ENCODE measurements around the gene PAX1. TPM values are rescaled to one million over a fixed set of nuclear protein-coding genes. Genes with fewer than 3 reads are reported as not detected.

PAX1 gene
- under 0.01 TPM for total RNA-seq

DNA sequence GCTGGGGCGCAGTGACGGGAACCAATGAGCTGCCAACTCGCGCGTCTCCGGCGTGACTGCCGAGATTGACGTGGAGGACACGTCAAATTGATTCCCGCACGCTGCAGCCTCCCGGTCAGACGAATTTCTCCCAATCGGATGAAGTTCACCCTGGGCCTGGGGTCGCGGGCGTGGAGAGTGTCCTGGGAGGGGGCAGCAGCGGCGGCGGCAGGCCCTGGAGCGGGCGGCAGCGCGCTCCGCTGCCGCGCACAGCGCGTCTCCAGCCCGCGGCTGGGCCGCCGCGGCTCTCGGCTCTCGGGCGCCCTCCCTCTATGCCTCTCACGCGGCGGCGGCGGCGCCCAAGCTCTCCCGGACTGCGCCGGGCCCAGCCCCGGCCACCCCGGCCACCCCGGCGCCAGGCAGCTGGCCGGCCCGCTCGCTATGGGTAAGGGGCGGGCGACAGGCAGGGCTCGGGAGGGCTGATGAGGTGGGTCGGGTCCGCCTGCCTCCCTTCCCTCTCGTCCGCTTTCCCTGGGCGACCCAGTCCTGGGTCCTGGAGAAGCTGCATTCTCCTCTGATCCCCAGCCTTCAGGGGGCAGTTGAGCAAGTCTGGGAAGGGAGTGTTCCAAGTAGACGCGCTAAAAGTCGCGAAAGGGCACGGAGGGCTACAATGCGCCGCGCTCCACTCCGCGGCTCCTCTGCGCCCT is at the start of gene PAX1:
TSS of gene PAX1 (plus strand) at position 90 of the 686 bp plus-strand sequence. CDS start at position 139, 49 bp downstream.
- Histone ChIP-seq H3K27me3 (ENCODE audit: control insufficient read depth in 3 of 3, insufficient read depth in 3 of 3, low read length in 3 of 3) (peaks cover 70 to 89% (median 81%) of the 10 kb centered on the region in 3 donors), H3K36me3 (ENCODE audit: control insufficient read depth in 3 of 3, insufficient read depth in 3 of 3, low read length in 3 of 3) (no peaks in the 10 kb centered on the region), H3K4me3 (ENCODE audit: low read length in 3 of 3) (peak within 1 kb of the TSS in 2 of 3 donors; percentile 41 to 48), H3K9me3 (ENCODE audit: control insufficient read depth in 3 of 3, low read length in 3 of 3) (peaks cover 0 to 2% (median 0%) of the 10 kb centered on the region in 3 donors), H3K9ac (ENCODE audit: low read depth in 1 of 3, low read length in 3 of 3) (peak within 1 kb of the TSS in 1 of 3 donors; percentile 25), H3K27ac (ENCODE audit: low read depth, low read length) (no peak within 1 kb of the TSS), H3K4me1 (ENCODE audit: control insufficient read depth in 3 of 3, insufficient read depth in 3 of 3, low read length in 3 of 3) (peaks cover 5 to 14% (median 10%) of the 10 kb centered on the region in 3 donors)

GRCh38 chr20:21656308-21657067 is 49.0 kb upstream of the PAX1 start:
- Histone ChIP-seq H3K4me1 (ENCODE audit: control insufficient read depth in 3 of 3, insufficient read depth in 3 of 3, low read length in 3 of 3) (peaks cover 0 to 2% (median 0%) of the 10 kb centered on the region in 3 donors), H3K9ac (ENCODE audit: low read depth in 1 of 3, low read length in 3 of 3) (no peak overlapping the region), H3K27ac (ENCODE audit: low read depth, low read length) (no peak overlapping the region), H3K4me3 (ENCODE audit: low read length in 3 of 3) (no peak overlapping the region), H3K36me3 (ENCODE audit: control insufficient read depth in 3 of 3, insufficient read depth in 3 of 3, low read length in 3 of 3) (no peaks in the 10 kb centered on the region), H3K9me3 (ENCODE audit: control insufficient read depth in 3 of 3, low read length in 3 of 3) (no peaks in the 10 kb centered on the region), H3K27me3 (ENCODE audit: control insufficient read depth in 3 of 3, insufficient read depth in 3 of 3, low read length in 3 of 3) (peaks cover 0 to 4% (median 0%) of the 10 kb centered on the region in 3 donors)

DNA sequence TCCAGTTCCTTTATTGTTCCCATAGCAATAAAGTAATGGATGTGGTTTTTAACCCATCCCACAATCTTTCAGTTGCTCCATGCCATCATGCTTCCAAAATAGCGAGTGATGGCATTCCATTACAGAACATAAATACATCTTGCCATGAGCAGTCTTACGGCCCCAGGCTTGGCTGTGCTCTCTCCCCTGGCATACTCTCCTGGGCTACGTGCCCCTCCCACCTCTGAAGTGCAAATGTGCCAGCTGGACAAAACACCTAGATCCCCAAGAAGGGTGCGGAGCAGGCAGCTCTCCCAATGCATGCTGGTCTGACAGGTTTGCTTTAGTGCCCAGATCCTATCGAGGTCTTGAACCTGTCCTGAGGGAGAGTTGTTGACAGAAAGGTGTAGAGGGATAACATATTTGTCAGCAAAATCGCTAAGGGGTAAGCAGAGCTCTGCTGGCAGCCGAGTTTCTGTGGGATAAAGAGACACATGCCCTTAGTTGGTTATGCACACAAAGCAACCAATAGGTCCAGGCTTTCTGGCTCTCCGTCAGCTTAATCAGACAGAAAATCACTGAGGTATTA is 43.9 kb upstream of the PAX1 start:
- H3K27ac ChIP-seq (ENCODE audit: low read depth, low read length) = no peak overlapping the region
- H3K36me3 ChIP-seq (ENCODE audit: control insufficient read depth in 3 of 3, insufficient read depth in 3 of 3, low read length in 3 of 3) = no peaks in the 10 kb centered on the region

GRCh38 chr20:21663465-21663864 is 42.0 kb upstream of the PAX1 start:
- Histone ChIP-seq H3K27me3 (ENCODE audit: control insufficient read depth in 3 of 3, insufficient read depth in 3 of 3, low read length in 3 of 3) (peaks cover 0 to 2% (median 0%) of the 10 kb centered on the region in 3 donors), H3K4me3 (ENCODE audit: low read length in 3 of 3) (no peak overlapping the region), H3K9me3 (ENCODE audit: control insufficient read depth in 3 of 3, low read length in 3 of 3) (no peaks in the 10 kb centered on the region), H3K27ac (ENCODE audit: low read depth, low read length) (no peak overlapping the region), H3K4me1 (ENCODE audit: control insufficient read depth in 3 of 3, insufficient read depth in 3 of 3, low read length in 3 of 3) (peaks cover 0 to 2% (median 0%) of the 10 kb centered on the region in 3 donors), H3K36me3 (ENCODE audit: control insufficient read depth in 3 of 3, insufficient read depth in 3 of 3, low read length in 3 of 3) (no peaks in the 10 kb centered on the region), H3K9ac (ENCODE audit: low read depth in 1 of 3, low read length in 3 of 3) (no peak overlapping the region)

More for the DNA sequence above, 43.9 kb upstream of the PAX1 start:
- no peak overlapping the region for H3K9ac ChIP-seq (ENCODE audit: low read depth in 1 of 3, low read length in 3 of 3)
- peaks cover 0 to 2% (median 0%) of the 10 kb centered on the region in 3 donors for H3K4me1 ChIP-seq (ENCODE audit: control insufficient read depth in 3 of 3, insufficient read depth in 3 of 3, low read length in 3 of 3)
- H3K4me3 ChIP-seq (ENCODE audit: low read length in 3 of 3) = no peak overlapping the region
- peaks cover 0 to 2% (median 0%) of the 10 kb centered on the region in 3 donors for H3K27me3 ChIP-seq (ENCODE audit: control insufficient read depth in 3 of 3, insufficient read depth in 3 of 3, low read length in 3 of 3)
- no peaks in the 10 kb centered on the region for H3K9me3 ChIP-seq (ENCODE audit: control insufficient read depth in 3 of 3, low read length in 3 of 3)

- Histone ChIP-seq H3K27me3 (ENCODE audit: control insufficient read depth in 3 of 3, insufficient read depth in 3 of 3, low read length in 3 of 3) (peaks cover 0 to 5% (median 0%) of the 10 kb centered on the region in 3 donors), H3K9ac (ENCODE audit: low read depth in 1 of 3, low read length in 3 of 3) (no peak overlapping the region), H3K9me3 (ENCODE audit: control insufficient read depth in 3 of 3, low read length in 3 of 3) (no peaks in the 10 kb centered on the region), H3K4me3 (ENCODE audit: low read length in 3 of 3) (no peak overlapping the region), H3K36me3 (ENCODE audit: control insufficient read depth in 3 of 3, insufficient read depth in 3 of 3, low read length in 3 of 3) (no peaks in the 10 kb centered on the region), H3K27ac (ENCODE audit: low read depth, low read length) (no peak overlapping the region), H3K4me1 (ENCODE audit: control insufficient read depth in 3 of 3, insufficient read depth in 3 of 3, low read length in 3 of 3) (peaks cover 0 to 2% (median 0%) of the 10 kb centered on the region in 3 donors)
These were observed 39.6 kb upstream of the PAX1 start for GRCh38 chr20:21665687-21666446.

GRCh38 chr20:21670126-21670525 is 35.3 kb upstream of the PAX1 start:
- no peaks in the 10 kb centered on the region for H3K4me1 ChIP-seq (ENCODE audit: control insufficient read depth in 3 of 3, insufficient read depth in 3 of 3, low read length in 3 of 3)
- peaks cover 0 to 8% (median 6%) of the 10 kb centered on the region in 3 donors for H3K27me3 ChIP-seq (ENCODE audit: control insufficient read depth in 3 of 3, insufficient read depth in 3 of 3, low read length in 3 of 3)
- no peaks in the 10 kb centered on the region for H3K9me3 ChIP-seq (ENCODE audit: control insufficient read depth in 3 of 3, low read length in 3 of 3)
- H3K4me3 ChIP-seq (ENCODE audit: low read length in 3 of 3) = no peak overlapping the region
- H3K36me3 ChIP-seq (ENCODE audit: control insufficient read depth in 3 of 3, insufficient read depth in 3 of 3, low read length in 3 of 3) = no peaks in the 10 kb centered on the region
- H3K27ac ChIP-seq (ENCODE audit: low read depth, low read length) = no peak overlapping the region
- no peak overlapping the region for H3K9ac ChIP-seq (ENCODE audit: low read depth in 1 of 3, low read length in 3 of 3)

GRCh38 chr20:21670981-21671380 is 34.5 kb upstream of the PAX1 start:
- Histone ChIP-seq H3K9me3 (ENCODE audit: control insufficient read depth in 3 of 3, low read length in 3 of 3) (peaks cover 0 to 2% (median 0%) of the 10 kb centered on the region in 3 donors), H3K27me3 (ENCODE audit: control insufficient read depth in 3 of 3, insufficient read depth in 3 of 3, low read length in 3 of 3) (peaks cover 0 to 8% (median 6%) of the 10 kb centered on the region in 3 donors), H3K9ac (ENCODE audit: low read depth in 1 of 3, low read length in 3 of 3) (no peak overlapping the region), H3K4me3 (ENCODE audit: low read length in 3 of 3) (no peak overlapping the region), H3K27ac (ENCODE audit: low read depth, low read length) (no peak overlapping the region), H3K36me3 (ENCODE audit: control insufficient read depth in 3 of 3, insufficient read depth in 3 of 3, low read length in 3 of 3) (no peaks in the 10 kb centered on the region), H3K4me1 (ENCODE audit: control insufficient read depth in 3 of 3, insufficient read depth in 3 of 3, low read length in 3 of 3) (no peaks in the 10 kb centered on the region)

- H3K9me3 ChIP-seq (ENCODE audit: control insufficient read depth in 3 of 3, low read length in 3 of 3) = peaks cover 0 to 2% (median 0%) of the 10 kb centered on the region in 3 donors
- no peaks in the 10 kb centered on the region for H3K36me3 ChIP-seq (ENCODE audit: control insufficient read depth in 3 of 3, insufficient read depth in 3 of 3, low read length in 3 of 3)
- peaks cover 7 to 12% (median 11%) of the 10 kb centered on the region in 3 donors for H3K4me1 ChIP-seq (ENCODE audit: control insufficient read depth in 3 of 3, insufficient read depth in 3 of 3, low read length in 3 of 3)
- H3K27ac ChIP-seq (ENCODE audit: low read depth, low read length) = no peak overlapping the region
- H3K27me3 ChIP-seq (ENCODE audit: control insufficient read depth in 3 of 3, insufficient read depth in 3 of 3, low read length in 3 of 3) = peaks cover 0 to 11% (median 6%) of the 10 kb centered on the region in 3 donors
- no peak overlapping the region for H3K4me3 ChIP-seq (ENCODE audit: low read length in 3 of 3)
- no peak overlapping the region for H3K9ac ChIP-seq (ENCODE audit: low read depth in 1 of 3, low read length in 3 of 3)
These were observed 28.2 kb upstream of the PAX1 start for GRCh38 chr20:21677261-21677660.

DNA sequence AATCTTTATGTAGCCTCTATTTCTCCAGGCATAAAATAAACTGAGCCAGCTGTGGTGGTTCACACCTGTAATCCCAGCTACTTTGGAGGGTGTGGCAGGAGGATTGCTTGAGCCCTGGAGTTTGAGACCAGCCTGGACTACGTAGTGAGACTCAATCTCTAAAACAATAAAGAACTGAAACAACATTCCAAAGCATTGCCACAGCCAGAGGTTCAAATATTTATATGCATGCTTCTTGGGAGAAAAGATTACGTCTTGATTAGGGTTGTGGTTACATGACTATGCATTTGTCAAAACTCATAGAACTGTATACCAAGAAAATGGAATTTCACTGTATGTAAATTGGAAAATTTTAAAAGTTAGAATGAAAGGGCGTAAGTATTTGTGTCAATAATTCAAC is 27.7 kb upstream of the PAX1 start:
- H3K9ac ChIP-seq (ENCODE audit: low read depth in 1 of 3, low read length in 3 of 3) = no peak overlapping the region
- peaks cover 0 to 2% (median 0%) of the 10 kb centered on the region in 3 donors for H3K9me3 ChIP-seq (ENCODE audit: control insufficient read depth in 3 of 3, low read length in 3 of 3)
- no peaks in the 10 kb centered on the region for H3K36me3 ChIP-seq (ENCODE audit: control insufficient read depth in 3 of 3, insufficient read depth in 3 of 3, low read length in 3 of 3)
- no peak overlapping the region for H3K4me3 ChIP-seq (ENCODE audit: low read length in 3 of 3)
- peaks cover 0 to 9% (median 6%) of the 10 kb centered on the region in 3 donors for H3K27me3 ChIP-seq (ENCODE audit: control insufficient read depth in 3 of 3, insufficient read depth in 3 of 3, low read length in 3 of 3)
- no peak overlapping the region for H3K27ac ChIP-seq (ENCODE audit: low read depth, low read length)
- peaks cover 7 to 14% (median 11%) of the 10 kb centered on the region in 3 donors for H3K4me1 ChIP-seq (ENCODE audit: control insufficient read depth in 3 of 3, insufficient read depth in 3 of 3, low read length in 3 of 3)
